Muscle layer of duodenum (tissue), 2 donors: ENCODE results near the gene DYNC1H1.
A peak's percentile ranks its signal among the peaks of the same experiment; 100 is the strongest.

ENCODE experiments used
- H3K27ac ChIP-seq: one replicate; pipeline ENCODE4 v1.7.0; 2013; ENCODE audit warnings: mild to moderate bottlenecking, low read length
- H3K27me3 ChIP-seq: one replicate; pipeline ENCODE4 v1.7.0; 2013; ENCODE audit warnings: low read depth, mild to moderate bottlenecking, control low read depth, low read length
- H3K36me3 ChIP-seq, 2 donors: one replicate each; pipeline ENCODE4 v1.7.0; 2013; ENCODE audit warnings: low read length in 2 of 2, control low read depth in 1 of 2, mild to moderate bottlenecking in 1 of 2; ENCODE audit not compliant: insufficient read depth in 2 of 2, control insufficient read depth in 1 of 2
- H3K4me1 ChIP-seq, 2 donors: one replicate each; pipeline ENCODE4 v1.7.0; 2013; ENCODE audit warnings: low read length in 2 of 2, mild to moderate bottlenecking in 2 of 2, control low read depth in 1 of 2, moderate library complexity in 1 of 2; ENCODE audit not compliant: insufficient read depth in 2 of 2, control insufficient read depth in 1 of 2
- H3K4me3 ChIP-seq, 2 donors: one replicate each; pipeline ENCODE4 v1.7.0; 2013; ENCODE audit warnings: low read length in 2 of 2, low read depth in 1 of 2, mild to moderate bottlenecking in 1 of 2
- H3K9me3 ChIP-seq, 2 donors: one replicate each; pipeline ENCODE4 v1.7.0; 2013; ENCODE audit warnings: low read length in 2 of 2, control low read depth in 1 of 2, mild to moderate bottlenecking in 1 of 2; ENCODE audit not compliant: control insufficient read depth in 1 of 2
- donor health status: healthy.

DYNC1H1 gene

DNA sequence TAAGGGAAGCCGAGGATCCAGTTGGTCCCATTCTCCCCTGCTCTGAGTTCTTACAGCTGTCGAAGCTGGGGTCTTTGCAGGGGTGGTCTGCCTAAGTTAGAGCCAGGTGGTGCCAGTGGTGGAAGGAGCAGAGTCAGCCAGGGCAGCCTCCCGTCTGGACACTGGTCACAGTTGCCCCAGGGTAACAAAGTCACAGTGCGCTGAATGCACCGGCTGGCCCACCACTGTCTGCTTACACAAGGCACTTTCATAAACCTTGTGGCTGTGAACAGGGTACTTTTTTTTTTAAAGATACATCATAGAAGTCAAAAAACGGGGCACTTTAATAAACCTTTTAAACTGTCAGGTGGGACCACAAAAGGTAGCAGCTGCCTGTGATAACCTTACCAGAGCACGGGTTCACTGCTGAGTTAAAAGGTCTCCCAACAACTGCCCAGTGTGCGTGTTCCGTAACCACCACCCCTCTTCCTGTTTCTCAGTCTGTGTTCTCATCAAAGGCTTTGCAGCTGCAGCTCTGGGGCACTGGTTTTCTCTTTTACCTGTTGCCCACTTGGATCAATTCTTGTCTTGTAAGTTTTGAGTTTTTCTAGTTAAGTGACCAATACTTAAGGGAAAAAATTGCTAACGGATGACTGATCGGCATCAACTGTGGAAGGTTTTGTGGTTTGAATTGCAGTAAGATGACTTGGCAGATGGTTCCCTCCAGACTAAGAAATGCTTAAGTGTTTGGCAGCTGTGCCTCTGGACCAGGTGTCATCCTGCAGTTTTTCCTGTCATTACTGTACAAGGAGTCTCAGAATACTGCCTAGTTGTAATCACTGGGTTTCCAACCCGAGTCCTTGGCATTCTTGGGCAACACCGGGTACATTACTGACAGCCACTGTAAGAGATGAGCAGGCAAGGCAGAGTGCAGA, 55.9 kb downstream of the DYNC1H1 start:
- Histone ChIP-seq H3K36me3 (peaks cover 68 to 92% of the 10 kb centered on the region in 2 donors), H3K4me1 (no peaks in the 10 kb centered on the region), H3K9me3 (no peaks in the 10 kb centered on the region), H3K4me3 (no peak overlapping the region), H3K27ac (no peak overlapping the region), H3K27me3 (no peaks in the 10 kb centered on the region)

DNA sequence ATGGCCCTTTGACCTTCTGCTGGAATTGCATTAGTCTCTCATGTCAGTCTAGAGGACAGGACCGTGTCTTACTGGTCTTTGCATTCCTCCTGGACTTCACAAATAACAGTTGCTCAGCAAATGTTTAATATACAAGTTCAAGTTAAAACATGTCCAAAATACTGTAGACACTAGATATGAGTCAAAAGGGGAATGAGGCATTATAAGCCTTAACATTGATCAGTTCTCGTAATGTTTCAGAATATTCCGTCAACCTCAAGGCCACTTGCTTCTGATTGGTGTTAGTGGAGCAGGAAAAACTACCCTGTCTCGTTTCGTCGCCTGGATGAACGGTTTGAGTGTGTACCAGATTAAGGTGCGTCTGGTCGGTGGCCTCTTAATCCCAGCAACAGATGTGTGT, 62.6 kb downstream of the DYNC1H1 start:
- Histone ChIP-seq H3K4me1 (no peaks in the 10 kb centered on the region), H3K27me3 (no peaks in the 10 kb centered on the region), H3K27ac (no peak overlapping the region), H3K36me3 (peaks cover 66 to 89% of the 10 kb centered on the region in 2 donors), H3K4me3 (no peak overlapping the region), H3K9me3 (no peaks in the 10 kb centered on the region)

DNA sequence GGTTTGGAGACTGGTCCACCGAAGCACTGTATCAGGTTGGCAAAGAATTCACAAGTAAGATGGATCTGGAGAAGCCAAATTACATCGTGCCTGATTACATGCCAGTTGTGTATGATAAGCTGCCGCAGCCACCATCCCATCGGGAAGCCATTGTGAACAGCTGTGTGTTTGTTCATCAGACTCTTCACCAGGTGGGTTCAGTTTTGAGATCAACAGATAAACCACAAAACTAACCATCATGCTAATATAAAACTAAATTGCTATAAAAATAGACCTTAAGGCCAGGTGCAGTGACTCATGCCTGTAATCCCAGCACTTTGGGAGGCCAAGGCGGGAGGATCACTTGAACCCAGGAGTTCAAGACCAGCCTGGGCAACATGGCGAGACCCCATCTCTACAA, 63.6 kb downstream of the DYNC1H1 start:
- H3K27ac ChIP-seq: no peak overlapping the region

DNA sequence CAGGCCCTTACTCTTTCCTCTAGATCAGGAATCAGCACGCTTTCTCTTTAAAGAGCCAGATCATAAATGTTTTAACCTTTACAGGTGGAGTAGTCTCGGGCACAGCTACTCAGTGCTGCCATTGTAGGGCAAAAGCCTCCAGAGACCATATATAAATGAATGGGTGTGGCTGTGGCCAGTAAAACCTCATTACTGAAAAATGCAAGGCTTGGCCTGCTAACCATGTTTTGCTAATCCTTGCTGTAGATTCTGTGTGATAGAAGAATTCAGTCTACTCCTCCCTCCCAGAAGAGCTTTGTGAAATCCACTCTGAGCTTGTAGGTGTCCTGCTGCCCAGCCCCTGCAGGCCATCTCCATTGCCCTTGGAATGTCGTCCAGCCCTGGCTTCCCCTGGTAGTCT, 64.4 kb downstream of the DYNC1H1 start:
- Histone ChIP-seq H3K4me1 (no peaks in the 10 kb centered on the region), H3K36me3 (peaks cover 72 to 89% of the 10 kb centered on the region in 2 donors), H3K27ac (peak overlapping the region; percentile 32), H3K27me3 (no peaks in the 10 kb centered on the region), H3K4me3 (no peak overlapping the region), H3K9me3 (no peaks in the 10 kb centered on the region)

More for the DNA sequence above, 63.6 kb downstream of the DYNC1H1 start:
- Histone ChIP-seq H3K36me3 (peaks cover 69 to 89% of the 10 kb centered on the region in 2 donors), H3K4me1 (no peaks in the 10 kb centered on the region), H3K4me3 (no peak overlapping the region), H3K9me3 (no peaks in the 10 kb centered on the region), H3K27me3 (no peaks in the 10 kb centered on the region)

DNA sequence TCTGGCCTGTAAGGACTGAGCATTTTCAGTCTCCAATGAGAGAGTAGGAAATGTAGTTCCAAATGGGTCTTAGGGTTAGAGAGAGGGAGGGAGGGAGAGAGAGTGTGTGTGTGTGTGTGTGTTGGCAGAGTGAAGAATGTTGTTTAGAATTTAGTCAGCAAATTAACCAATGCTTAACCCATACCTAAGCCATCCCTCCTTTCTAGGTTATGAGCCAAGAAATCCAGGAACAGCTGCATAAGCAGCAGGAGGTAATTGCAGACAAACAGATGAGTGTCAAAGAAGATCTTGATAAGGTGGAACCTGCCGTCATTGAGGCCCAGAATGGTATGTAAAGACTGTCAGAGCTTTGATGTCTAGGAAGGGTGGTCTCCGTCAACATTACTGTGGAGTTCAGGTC, 65.6 kb downstream of the DYNC1H1 start:
- no peaks in the 10 kb centered on the region for H3K9me3 ChIP-seq
- H3K36me3 ChIP-seq: peaks cover 72 to 92% of the 10 kb centered on the region in 2 donors
- H3K4me3 ChIP-seq: no peak overlapping the region
- H3K4me1 ChIP-seq: no peaks in the 10 kb centered on the region
- H3K27ac ChIP-seq: no peak overlapping the region
- H3K27me3 ChIP-seq: no peaks in the 10 kb centered on the region

- Histone ChIP-seq H3K27me3 (no peaks in the 10 kb centered on the region), H3K9me3 (no peaks in the 10 kb centered on the region), H3K27ac (no peak overlapping the region), H3K4me3 (no peak overlapping the region), H3K36me3 (peaks cover 75 to 91% of the 10 kb centered on the region in 2 donors), H3K4me1 (no peaks in the 10 kb centered on the region)
These were observed 68.9 kb downstream of the DYNC1H1 start for GRCh38 chr14:102033241-102033640.

- Histone ChIP-seq H3K27ac (no peak overlapping the region), H3K9me3 (no peaks in the 10 kb centered on the region), H3K4me1 (no peaks in the 10 kb centered on the region), H3K36me3 (peaks cover 76 to 91% of the 10 kb centered on the region in 2 donors), H3K27me3 (no peaks in the 10 kb centered on the region), H3K4me3 (no peak overlapping the region)
These were observed 69.9 kb downstream of the DYNC1H1 start for GRCh38 chr14:102034301-102034700.

- no peaks in the 10 kb centered on the region for H3K4me1 ChIP-seq
- H3K4me3 ChIP-seq: no peak overlapping the region
- no peaks in the 10 kb centered on the region for H3K27me3 ChIP-seq
- H3K9me3 ChIP-seq: no peaks in the 10 kb centered on the region
- H3K27ac ChIP-seq: no peak overlapping the region
- H3K36me3 ChIP-seq: peaks cover 74 to 91% of the 10 kb centered on the region in 2 donors
These were observed 71.5 kb downstream of the DYNC1H1 start for GRCh38 chr14:102035914-102036313.

DNA sequence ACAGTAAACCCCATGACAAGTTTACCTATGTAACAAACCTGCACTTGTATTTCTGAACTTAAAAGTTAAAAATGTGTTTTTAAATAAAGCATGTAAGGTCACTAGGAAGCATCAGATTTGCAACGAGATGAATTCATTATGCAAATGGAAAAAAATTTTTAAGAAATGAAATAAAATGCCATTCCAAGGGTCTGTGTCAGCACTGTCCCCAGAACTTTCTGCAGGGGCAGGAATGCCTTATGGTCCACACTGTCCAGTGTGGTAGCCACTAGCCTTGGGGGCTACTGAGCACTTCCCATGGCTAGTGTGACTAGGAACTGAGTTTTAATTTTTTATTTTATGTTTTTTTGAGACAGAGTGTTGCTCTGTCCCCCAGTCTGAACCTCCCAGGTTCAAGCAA, 73.3 kb downstream of the DYNC1H1 start:
- peaks cover 83 to 95% of the 10 kb centered on the region in 2 donors for H3K36me3 ChIP-seq
- H3K9me3 ChIP-seq: no peaks in the 10 kb centered on the region
- H3K27me3 ChIP-seq: no peaks in the 10 kb centered on the region
- H3K27ac ChIP-seq: no peak overlapping the region
- no peaks in the 10 kb centered on the region for H3K4me1 ChIP-seq
- H3K4me3 ChIP-seq: no peak overlapping the region

DNA sequence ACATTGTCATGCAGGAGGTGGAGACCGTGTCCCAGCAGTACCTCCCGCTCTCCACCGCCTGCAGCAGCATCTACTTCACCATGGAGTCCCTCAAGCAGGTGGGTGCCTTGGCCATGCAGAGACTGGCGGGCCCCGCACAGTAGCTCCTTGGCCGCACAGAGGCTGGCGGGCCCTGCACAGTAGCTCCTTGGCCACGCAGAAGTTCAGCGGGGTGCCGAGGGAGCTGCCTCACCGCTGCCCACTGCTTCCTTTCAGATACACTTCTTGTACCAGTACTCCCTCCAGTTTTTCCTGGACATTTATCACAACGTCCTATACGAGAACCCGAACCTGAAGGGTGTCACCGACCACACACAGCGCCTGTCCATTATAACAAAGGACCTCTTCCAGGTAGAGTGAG, 74.8 kb downstream of the DYNC1H1 start:
- Histone ChIP-seq H3K27me3 (no peaks in the 10 kb centered on the region), H3K36me3 (peaks cover 80 to 94% of the 10 kb centered on the region in 2 donors), H3K9me3 (no peaks in the 10 kb centered on the region), H3K4me1 (no peaks in the 10 kb centered on the region), H3K27ac (no peak overlapping the region), H3K4me3 (no peak overlapping the region)

DNA sequence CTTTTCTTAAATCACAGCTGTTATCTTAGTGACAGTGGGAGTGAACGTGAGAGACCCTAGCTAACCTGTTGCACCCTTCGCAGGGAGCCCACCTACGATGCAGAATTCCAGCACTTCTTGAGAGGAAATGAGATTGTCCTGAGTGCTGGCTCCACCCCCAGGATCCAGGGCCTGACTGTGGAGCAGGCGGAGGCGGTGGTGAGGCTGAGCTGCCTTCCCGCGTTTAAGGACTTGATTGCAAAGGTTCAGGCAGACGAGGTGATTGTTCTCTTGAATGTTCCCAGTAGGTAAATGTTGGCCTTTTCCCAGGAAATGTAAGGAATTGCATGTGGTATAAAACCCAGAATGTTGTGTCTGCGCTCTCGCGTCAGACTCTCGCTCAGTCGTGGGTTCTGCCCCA, 75.8 kb downstream of the DYNC1H1 start:
- no peaks in the 10 kb centered on the region for H3K9me3 ChIP-seq
- H3K27ac ChIP-seq: no peak overlapping the region
- no peaks in the 10 kb centered on the region for H3K27me3 ChIP-seq
- no peak overlapping the region for H3K4me3 ChIP-seq
- H3K36me3 ChIP-seq: peaks cover 85 to 94% of the 10 kb centered on the region in 2 donors
- no peaks in the 10 kb centered on the region for H3K4me1 ChIP-seq
